Measurements from ENCODE around the gene TAF3.

TAF3 gene

DNA sequence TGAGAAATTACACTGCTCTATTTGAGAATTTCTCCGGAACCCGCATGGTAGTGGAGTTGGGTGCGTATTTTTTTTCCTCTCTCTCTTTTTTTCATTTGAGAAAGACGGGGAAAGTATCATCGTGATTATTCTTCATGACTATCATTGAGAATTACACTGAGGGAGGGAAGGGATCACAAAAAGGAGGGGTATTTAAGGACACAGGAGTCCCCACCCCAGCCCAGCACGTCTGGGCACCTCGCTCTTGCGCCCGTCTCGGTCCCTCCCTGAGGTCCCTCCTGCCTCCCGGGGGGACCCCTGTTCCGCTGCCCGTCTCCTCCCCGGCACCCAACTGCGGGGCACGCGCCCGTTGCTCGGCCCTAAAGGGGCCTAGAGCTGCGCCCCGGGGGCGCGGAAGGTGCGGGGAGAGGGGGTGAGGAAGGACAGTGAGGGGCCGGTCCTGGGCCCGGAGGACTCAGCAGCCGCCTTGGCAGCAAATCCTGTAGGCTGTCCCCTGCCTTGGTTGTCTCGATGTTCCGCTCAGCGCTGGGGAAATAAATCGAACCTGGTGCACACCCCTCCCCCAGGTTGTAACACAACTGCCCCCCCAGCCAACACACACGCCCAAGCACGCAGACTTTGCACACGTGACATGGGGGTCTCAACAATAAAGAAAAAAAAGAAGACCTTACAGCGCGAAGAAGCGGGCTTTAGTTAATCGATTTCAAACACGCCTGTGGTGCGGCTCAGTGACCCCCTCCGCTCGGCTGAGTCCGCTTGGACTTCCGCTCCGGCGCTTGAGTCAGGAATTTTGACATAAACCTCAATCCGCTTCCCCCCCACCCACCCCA, 217.6 kb downstream of the TAF3 start:
- no peak for DNase-seq

DNA sequence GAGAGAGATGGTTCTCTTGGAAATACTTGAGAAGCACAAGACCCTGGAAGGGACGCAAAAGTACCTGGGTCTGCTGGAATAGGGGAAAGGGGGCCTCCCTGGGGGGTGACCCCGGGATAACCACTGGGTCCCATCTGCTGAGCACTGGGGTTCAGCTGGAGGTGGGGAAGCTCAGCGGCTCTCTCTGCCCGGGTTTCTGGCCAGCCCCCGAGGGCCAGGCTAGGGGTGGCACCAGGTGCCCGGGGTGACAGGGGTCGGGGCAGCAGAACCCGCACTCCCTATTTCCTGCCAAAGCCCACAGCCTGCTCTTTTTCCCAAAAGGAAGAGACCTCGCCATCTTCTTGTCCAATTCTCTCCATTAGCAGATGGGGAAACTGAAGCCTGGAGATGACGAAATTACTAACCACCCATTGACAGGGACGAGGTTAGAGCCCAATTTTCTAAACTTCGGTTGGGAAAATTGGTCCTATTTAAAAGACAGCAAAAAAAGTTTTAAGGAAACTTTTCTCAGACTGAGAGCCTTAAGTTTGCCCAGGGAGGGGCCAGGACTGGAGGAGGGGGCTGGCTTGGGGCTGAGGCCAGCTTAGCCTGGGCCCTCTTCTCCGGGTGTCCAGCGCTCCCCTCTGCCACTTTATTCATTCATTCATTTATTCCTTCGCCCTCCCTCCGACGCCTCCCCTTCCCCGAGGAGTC, 218.3 kb downstream of the TAF3 start:
- DNase-seq: no peak

DNA sequence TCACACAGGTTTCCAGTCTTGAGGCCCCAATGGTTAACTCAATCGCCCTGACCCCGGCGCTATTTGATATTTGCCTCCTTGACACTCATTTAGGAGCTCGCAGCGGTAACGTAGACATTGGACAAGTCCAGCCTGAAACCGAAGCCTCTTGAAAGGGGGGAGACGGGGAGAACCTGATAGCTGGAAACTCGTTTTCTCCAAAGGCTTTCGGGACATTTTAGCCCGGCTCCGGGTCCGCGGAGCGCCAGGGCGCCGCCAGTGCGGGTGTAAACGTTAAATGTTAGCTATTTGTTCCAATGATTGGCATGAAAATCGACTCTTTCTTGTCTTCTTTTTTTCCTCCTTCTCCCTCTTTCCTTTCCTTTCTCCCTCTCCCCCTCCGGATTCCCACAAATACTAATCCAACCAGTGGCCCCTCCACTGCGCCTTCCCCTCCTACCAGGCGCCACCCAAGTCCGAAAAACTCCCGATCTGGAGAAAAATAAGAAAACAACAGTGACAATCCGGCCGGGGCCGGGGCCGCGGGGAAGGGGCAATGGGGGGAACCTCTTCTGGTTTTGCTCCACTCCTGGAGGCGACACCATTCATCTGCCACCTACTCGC, 219.0 kb downstream of the TAF3 start:
- no peak for DNase-seq

DNA sequence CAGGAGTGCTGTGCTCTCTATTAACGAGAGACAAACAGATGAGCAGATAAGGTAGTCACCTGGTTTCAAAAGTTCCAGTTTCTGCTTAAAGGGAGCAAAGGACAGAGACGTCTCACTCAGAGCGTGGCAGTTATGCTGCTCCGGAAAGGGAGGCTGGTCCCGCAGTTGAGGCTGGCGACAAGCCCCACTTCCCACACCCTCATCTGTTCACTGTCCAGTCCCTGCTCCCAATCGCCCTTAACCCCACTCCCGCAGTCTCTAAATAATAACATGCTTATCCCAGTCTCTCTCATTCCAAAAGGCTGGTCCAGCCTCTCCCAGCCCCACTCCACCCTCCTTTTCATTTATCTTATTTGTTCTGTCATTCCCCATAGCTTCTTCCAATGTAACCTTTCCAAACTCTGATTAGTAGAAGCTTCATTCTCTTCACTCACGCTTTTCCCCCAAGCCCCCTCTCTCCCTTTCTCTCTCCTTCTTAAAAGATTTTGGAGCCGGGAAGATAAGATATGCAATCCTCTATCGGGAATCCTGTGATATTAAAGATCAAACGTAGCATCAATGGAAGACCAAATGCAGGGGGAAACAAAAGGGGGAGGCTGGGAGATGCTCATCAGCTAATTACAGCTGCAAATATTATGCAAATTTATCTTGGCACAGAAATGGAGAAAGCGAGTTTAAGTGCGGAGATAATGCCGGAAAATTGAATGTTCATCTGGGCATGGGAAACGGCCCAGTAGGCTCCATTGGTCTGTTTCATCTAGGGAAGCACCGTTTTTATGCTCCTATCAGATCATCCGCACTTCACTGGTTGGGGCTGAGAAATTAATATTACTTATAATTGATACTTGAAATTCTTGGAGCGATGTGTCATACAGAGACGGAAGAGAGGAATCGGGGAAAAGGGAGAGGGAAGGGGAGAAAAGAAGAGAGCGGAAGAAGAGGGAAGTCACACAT, 219.9 kb downstream of the TAF3 start:
- no peak for DNase-seq

DNA sequence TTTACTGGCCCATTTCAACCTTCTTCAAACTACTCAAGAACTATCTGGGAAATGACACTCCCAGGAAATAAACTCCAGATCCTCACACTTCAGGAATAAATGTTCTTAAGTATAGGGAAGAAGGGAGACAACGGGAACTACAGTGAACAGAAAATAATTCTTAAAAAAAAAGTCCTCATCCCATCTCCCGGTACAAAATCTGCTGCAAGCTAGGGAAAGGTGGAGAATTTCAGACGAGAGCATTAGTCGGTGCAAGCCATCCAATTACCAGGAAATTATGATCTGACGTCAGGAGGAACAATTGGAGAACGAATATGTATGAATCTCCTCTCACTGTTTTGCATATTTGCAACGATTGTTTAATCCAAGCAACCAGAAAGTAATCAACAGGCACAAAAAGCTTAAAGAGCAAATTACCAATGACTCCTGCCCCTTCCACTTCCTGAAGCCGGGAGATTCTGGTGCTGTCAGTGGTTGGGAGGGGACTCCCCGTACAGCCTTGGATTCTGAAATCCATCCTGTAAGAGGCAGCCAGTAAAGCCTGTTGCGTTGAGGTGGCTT, 221.1 kb downstream of the TAF3 start:
- DNase-seq: no peak

DNA sequence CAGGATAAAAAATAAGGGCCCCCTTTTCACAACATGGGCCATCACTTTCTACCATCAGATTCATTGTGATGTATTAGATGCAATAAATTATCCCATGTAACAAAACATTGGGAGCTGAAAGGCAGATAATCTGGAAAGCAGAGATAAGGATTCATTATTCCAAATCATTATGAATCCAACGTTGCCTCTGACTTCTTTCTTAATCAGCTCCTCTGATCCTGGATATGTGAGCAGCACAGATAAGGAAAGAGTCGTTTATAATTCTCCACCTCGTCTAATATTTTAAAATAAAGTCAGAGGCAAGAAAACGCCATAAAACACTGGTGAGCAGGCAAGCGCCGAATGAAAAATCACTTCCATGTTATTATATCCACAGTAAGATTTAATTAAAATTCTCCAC, 222.3 kb downstream of the TAF3 start:
- DNase-seq: no peak

DNA sequence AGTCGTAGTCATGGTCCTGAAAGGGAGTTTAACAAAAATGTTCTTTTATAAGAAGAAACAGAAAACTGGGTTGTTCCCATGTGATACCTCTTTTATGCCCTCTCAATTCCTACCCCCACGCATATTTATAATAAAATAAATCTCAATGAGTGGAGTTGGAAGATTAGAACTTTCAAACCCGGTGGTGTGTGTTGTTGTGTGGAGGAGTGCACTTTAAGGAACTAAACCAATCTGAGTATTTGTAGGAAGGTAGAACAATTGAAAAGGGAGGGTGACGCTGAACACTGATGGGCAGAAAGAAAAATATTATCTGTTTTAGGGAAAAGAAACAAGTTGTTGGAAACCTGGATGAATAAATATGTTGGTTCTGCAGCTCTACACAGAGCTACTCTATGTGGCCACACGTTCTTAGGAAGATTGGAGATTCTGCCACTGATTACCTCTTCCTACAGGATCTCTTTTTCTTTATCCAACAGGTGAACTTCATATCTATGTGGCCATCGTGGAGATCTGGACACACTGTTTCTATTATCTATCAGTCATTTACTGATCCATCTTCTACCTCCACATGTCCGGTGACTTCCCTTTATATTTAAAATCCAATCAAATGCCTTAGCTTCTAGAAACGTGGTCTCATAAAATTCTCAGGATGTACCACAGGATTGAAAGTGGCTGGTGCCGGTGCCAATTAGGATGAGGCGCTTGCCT, 223.1 kb downstream of the TAF3 start:
- no peak for DNase-seq

DNA sequence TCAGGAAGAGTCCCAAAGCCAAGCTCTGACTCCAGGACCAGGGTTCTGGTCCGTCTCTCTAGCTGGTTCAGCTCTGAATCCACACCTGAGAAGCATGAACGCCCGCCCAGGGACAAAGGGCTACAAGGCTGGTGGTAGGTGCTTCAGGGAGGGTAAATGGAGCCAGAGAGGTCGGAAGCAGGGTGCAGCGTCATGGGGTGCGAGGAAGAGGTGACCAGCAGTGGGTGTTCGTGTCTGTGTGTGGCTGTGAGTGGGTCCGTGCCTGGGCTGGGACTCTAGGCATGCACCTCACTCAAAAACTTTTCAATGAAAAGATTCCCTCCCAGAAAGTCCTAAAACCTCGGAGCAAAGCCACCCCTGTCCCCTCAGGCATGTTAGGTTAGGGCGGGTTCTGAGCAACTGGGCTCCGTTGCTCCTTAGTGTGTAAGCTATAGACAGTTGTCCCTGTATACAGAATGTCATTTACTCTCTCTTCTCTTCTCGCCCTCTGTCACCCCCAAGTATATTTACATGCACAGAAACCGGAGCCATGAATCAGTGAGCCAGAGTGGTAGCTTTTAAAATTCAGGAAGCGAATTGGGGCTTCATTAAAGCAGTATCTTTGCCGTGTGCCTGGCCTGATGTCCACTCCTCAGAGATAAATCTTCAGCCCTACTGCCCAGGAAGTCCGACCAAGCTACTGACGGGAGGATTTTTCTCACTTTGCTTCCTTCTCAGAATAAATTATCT, 223.9 kb downstream of the TAF3 start:
- no peak for DNase-seq

DNA sequence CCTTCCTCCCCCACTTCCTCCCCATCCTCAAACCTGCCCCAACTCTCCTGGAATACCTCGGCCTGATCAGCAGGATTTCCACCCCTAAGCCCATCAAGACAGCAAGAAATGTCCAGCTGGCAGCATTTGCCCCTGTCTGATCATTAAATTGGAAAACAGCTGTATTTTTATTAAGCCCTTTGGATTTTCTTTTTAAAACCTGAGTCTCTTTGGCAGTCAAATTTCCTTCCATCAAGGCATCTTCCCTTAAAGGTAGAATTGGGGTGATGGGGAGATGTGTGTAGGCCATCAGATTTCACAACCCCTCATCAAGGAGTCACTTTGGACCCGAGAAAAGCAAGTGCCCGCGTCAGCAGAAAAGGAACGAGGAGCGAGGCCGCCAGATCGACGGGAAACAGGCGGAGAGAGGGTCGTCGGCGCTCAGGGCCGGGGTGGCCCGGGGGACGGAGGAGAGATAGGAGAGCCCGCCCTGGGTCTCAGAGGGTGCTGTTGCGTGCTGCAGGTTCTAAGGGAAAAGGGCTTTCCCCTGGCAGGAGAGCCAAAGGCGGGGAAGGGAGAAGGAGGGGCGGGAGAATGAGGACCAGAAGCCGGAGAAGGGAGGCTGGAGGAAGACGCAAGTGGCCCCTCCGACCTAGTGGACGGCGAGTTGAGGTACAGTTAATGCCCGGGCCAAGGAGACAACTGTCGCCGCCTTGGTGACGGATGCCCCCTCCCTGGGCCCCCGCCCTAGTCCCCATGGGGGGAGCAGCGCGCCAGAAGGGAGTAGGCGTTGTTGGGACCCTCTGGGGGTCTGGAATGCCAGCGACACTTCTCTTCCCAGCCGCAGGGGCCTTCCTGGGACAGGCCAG, 224.6 kb downstream of the TAF3 start:
- DNase-seq: no peak

DNA sequence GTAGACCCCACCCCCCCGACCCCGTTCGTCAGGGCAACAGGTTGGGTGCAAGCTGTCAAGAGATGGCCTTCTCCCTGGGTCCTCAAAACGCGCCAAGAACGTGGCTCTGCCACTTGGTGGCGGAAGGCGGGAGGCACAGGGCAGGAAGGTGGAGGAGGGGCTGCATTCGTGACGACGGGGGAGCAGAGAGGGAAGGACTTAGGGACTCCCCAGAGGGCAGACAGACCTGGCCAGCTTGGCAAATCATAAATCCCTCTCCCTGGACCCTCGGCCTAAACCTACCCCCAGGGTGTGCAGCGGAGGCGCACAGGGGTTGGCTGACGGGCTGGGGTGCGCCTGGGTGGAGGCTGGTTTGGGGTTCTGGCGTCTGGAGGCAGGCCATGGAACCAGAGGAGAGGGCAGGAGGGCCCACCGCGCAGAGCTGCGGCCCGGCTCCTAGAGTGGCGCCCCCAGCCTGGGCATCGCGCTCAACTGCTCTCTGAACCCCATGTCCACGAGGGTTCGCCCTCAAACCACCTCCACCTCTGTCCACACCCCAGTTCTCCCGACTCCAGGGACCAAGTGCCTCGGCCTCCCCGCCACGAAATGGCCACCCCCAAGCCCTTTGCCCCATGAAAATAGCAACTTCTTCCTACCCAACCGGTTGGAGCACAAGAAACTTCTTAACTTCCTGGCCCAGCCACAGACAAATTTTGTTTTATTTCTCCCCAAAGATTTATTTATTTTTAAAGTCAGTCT, 225.4 kb downstream of the TAF3 start:
- DNase-seq: no peak

DNA sequence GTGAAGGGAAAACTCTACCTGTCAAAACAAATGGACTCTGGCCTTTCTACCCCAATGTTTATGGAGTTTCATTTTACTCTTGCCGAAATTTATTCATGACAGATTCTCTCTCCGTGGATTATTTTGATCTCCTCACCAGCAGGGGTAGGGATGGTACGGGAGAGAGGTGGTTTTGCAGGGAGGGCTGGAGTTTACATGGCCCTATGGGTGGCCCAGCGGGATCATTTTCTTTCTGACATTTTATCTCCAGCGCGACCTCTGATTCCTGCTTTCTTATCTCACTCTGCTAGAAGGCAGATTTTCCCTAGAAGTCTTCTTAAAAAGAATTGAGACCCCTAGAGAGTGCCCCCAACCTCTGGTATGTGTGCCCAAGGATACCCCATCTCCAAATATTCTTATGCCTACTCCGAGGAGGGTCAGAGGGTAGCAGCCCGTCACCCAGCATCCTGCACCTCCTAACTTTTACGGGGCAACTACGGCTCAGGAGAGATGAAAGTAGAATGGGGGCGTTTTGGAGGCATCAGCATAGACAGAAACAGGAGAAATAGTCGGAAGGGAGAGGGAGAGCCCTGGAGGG, 226.1 kb downstream of the TAF3 start:
- no peak for DNase-seq

DNA sequence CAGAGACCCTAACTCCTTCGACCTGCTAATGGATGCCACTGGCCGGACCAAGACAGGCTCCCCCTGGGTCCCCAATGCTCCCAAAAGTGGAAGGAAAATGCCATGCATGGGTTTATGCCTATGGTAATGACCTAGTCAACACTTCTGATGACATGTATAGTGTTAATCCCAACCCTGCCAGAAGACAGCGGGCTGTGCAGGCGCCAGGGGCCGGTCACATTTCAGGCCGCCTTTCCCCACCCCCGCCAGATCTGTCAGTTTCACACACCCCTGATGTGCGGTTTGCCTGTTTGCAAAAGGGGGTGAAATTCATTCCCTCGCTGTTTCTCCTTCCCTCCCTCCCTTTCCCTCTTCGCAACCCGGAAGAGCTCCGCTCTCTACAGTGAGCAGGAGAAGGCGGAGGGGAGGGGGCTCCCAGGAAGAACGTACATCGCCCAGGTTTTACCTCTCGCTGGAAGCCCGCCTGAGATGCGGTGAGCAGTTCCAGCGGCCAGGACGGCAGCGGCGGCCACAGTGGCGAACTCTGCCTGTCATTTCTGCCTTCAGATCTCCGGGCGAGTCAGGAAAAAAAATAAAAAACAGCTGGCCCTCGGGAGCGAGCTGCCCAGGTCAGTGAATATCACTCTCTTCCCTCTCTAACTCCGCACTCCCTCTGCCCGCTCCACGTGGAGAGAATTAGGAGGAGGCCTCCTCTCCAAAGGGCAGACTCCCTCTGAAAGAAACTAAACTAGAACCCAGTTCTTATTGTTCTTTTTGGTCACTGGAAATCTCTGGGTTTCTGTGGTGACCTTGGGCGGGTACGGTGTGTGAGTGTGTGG, 226.8 kb downstream of the TAF3 start:
- no peak for DNase-seq

DNA sequence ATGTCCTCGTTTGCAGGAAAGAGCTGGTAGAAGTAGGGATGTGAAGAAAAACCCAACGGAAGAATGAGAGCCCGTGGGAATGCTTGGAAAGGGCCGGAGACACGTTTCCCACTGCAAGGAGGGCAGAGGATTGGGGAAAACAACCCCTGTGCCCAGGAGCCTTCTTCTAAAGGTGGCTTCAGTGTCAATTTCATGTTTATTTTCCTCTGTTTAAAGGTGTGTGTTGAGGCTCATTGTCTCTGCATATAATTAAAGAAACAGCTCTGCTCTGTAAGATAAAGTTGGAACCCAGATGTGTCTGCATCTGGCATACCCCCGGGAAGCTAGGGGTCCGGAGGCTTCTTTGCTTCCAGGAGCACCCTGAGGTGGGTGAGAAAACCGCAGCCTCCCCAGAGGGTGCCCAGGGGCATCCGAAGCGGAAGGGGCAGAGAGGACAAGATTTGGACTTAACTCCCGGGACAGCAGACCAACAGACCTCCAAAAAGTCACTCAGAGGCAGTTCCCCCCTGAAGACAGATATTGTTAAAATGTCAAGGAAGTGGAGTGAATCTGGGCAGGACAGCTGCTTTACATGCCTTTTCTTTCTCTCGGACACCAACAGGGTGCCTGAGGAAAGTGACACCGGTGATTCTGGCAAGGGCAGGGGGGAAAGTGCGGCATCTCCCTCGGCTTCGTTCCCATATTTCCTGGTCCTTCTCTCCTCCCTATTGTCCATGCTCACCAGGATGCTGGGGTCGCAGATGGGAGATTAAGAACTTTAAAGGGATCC, 227.6 kb downstream of the TAF3 start:
- no peak for DNase-seq

DNA sequence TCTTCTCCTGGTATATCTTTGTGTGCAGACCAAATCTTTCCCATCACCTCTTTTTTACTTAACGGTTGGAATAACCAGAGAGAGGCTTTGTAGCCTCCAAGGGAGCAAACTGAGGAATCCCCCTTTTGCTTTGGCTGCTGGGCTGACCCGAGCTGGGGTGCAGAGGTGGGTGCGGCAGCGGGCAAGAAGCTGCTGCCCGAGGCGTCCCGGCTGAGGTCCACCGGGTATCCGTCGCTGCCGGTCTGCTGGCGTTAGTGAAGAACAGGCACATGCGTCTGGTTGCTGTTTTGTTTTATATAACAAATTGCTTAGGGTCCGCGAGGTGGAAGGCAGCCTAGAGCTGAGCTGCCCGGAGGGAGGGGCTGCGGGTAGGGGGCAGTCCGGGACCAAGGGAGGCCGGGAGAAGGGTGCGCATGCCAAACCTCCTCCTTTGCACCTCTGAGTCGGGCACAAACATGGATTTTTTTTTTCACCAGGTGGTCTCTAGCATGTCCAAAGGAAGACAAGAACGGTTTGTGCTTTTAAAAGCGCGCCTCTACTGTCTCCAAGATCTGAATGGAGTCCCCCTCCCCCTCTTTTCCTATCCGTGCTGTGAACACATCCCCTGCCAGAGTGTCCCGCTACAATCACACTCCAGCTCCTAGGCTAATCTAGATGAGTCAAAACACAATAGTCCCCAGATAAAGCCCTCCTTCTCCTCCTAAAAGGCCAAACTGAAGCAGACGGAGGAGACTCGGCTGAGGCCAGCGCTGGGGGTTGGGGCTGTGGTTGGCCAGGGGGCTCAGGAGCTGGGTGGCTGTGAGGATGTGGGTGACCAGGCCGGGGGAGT, 229.4 kb downstream of the TAF3 start:
- DNase-seq: no peak

DNA sequence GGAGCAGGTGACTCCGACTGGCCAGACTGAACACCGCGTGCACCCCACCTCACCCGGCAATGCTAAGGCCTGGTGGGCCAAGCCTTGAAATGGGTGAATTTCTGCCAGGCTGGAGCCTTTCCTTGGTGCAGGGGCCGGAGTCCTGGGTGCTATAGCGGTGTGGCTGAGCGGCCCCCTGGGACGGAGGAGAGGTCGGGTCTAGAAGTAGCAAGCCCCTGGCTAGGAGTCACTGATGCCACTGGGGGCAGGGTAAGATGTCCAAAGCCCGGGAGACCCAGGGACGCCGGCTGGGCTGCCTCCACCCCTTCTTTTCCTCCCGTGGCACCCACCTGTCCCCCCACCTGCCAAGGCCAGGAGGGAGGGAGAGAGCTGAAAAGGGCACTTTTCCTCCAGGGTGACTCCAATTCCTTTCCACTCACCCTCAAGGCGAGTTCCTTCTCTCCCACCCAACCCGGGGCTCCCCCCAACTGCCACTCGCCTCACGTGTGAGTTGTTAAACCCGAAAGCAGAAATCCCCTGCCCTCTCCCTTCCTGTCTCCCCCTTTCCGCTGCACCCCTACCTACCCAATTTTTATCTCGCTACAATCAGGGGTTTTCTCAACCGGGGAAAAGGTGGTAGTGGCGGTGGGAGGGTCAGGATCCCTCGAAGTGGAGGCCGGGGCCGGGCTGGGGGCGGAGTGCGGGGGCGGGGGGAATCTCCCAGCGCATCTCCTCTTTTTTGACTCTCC, 230.1 kb downstream of the TAF3 start:
- no peak for DNase-seq

All from NCI-H1930 (cell line).